Measurements from ENCODE around the gene ROBO2.
A peak's percentile ranks its signal among the peaks of the same experiment; 100 is the strongest.

The ROBO2 gene

GRCh38 chr3:77506384-77506783 is 466.5 kb downstream of the ROBO2 start:
- peak; percentile 1 for DNase-seq (ENCODE audit: low read depth)

- DNase-seq (ENCODE audit: low read depth) = no peak
These were observed 473.6 kb downstream of the ROBO2 start for GRCh38 chr3:77513542-77513941.

- no peak for DNase-seq (ENCODE audit: low read depth)
These were observed 474.9 kb downstream of the ROBO2 start for GRCh38 chr3:77514766-77515165.

GRCh38 chr3:77524463-77524862 is 484.6 kb downstream of the ROBO2 start:
- no peak for DNase-seq (ENCODE audit: low read depth)

- DNase-seq (ENCODE audit: low read depth) = no peak
These were observed 485.2 kb downstream of the ROBO2 start for GRCh38 chr3:77524946-77525682.

GRCh38 chr3:77526573-77527113 is 486.7 kb downstream of the ROBO2 start:
- no peak for DNase-seq (ENCODE audit: low read depth)

GRCh38 chr3:77529522-77529921 is 489.6 kb downstream of the ROBO2 start:
- DNase-seq (ENCODE audit: low read depth) = no peak

GRCh38 chr3:77530870-77531269 is 491.0 kb downstream of the ROBO2 start:
- DNase-seq (ENCODE audit: low read depth) = peak; percentile 13

GRCh38 chr3:77535116-77535515 is 495.2 kb downstream of the ROBO2 start:
- DNase-seq (ENCODE audit: low read depth) = no peak

- no peak for DNase-seq (ENCODE audit: low read depth)
These were observed 496.3 kb downstream of the ROBO2 start for GRCh38 chr3:77536038-77536775.

- no peak for DNase-seq (ENCODE audit: low read depth)
These were observed 499.1 kb downstream of the ROBO2 start for GRCh38 chr3:77539014-77539413.

- no peak for DNase-seq (ENCODE audit: low read depth)
These were observed 499.8 kb downstream of the ROBO2 start for GRCh38 chr3:77539677-77540076.

- DNase-seq (ENCODE audit: low read depth) = no peak
These were observed 501.5 kb downstream of the ROBO2 start for GRCh38 chr3:77541203-77541922.

- DNase-seq (ENCODE audit: low read depth) = no peak
These were observed 506.3 kb downstream of the ROBO2 start for GRCh38 chr3:77546246-77546645.

GRCh38 chr3:77549034-77549433 is 509.1 kb downstream of the ROBO2 start:
- DNase-seq (ENCODE audit: low read depth) = no peak

- no peak for DNase-seq (ENCODE audit: low read depth)
These were observed 513.3 kb downstream of the ROBO2 start for GRCh38 chr3:77553240-77553639.

GRCh38 chr3:77562089-77562488 is 522.2 kb downstream of the ROBO2 start:
- DNase-seq (ENCODE audit: low read depth) = no peak

GRCh38 chr3:77563012-77563411 is 523.1 kb downstream of the ROBO2 start:
- DNase-seq (ENCODE audit: low read depth) = no peak

- DNase-seq (ENCODE audit: low read depth) = no peak
These were observed 526.2 kb downstream of the ROBO2 start for GRCh38 chr3:77566055-77566454.

GRCh38 chr3:77571971-77572715 is 532.2 kb downstream of the ROBO2 start:
- no peak for DNase-seq (ENCODE audit: low read depth)

GRCh38 chr3:77577264-77577663 is 537.4 kb downstream of the ROBO2 start:
- no peak for DNase-seq (ENCODE audit: low read depth)

- DNase-seq (ENCODE audit: low read depth) = no peak
These were observed 546.3 kb downstream of the ROBO2 start for GRCh38 chr3:77586216-77586615.
